Thymus (tissue), 11 donors: ENCODE results near the gene DPYSL4. TPM values are rescaled to one million over a fixed set of nuclear protein-coding genes. Genes with fewer than 3 reads are reported as not detected.
"Not testable (repeated sequence)": the region's sequence is repeated elsewhere in the genome, so short reads cannot be mapped to it uniquely, and the experiment has no call there.

ENCODE experiments used
- DNase-seq, 9 donors: peaks; one replicate each; pipeline ENCODE4 v3.0.0-alpha.2; 2013; ENCODE audit warnings: low spot score in 9 of 9, low read depth in 6 of 9, missing footprints in 1 of 9
- H3K27ac ChIP-seq, 2 donors: one replicate each; pipeline ENCODE4 v1.5.1; 2013; ENCODE audit warnings: control low read depth in 1 of 2, low read depth in 1 of 2, low read length in 1 of 2, mild to moderate bottlenecking in 1 of 2, moderate library complexity in 1 of 2
- H3K27me3 ChIP-seq, 2 donors: one replicate each; pipeline ENCODE4 v1.5.1; 2013; ENCODE audit warnings: low read length in 1 of 2; ENCODE audit not compliant: control insufficient read depth in 2 of 2, insufficient read depth in 1 of 2
- H3K36me3 ChIP-seq, 2 donors: one replicate each; pipeline ENCODE4 v1.5.1; 2013; ENCODE audit warnings: low read length in 1 of 2, mild to moderate bottlenecking in 1 of 2, moderate library complexity in 1 of 2; ENCODE audit not compliant: control insufficient read depth in 2 of 2, insufficient read depth in 2 of 2
- H3K4me1 ChIP-seq, 2 donors: one replicate each; pipeline ENCODE4 v1.5.1; 2013; ENCODE audit warnings: low read length in 2 of 2; ENCODE audit not compliant: control insufficient read depth in 2 of 2, insufficient read depth in 2 of 2
- H3K4me3 ChIP-seq, 2 donors: one replicate each; pipeline ENCODE4 v1.5.1; 2013; ENCODE audit warnings: low read length in 2 of 2, control low read depth in 1 of 2, mild to moderate bottlenecking in 1 of 2
- H3K9me3 ChIP-seq, 2 donors: one replicate each; pipeline ENCODE4 v1.5.1; 2013; ENCODE audit warnings: low read length in 1 of 2, mild to moderate bottlenecking in 1 of 2; ENCODE audit not compliant: control insufficient read depth in 2 of 2, insufficient read depth in 1 of 2
- WGBS: extraction: QIAGEN DNeasy Blood & Tissue Kit; methylation state at CpG from one replicate; pipeline ENCODE4 v1.1.7; 2013; 5-methylcytosine and 5-hydroxymethylcytosine counted together
- polyA plus RNA-seq: library from polyadenylated mRNA; stranded (reverse); fragments of 200-250 nt; gene quantifications from one replicate; pipeline ENCODE4 v1.2.3, GENCODE V29; 2013
- total RNA-seq: library from RNA; stranded (reverse); fragments of 120-200 nt; gene quantifications from one replicate; pipeline ENCODE4 v1.2.4, GENCODE V29; 2013
- donor health status: healthy.

Gene DPYSL4
- total and polyA plus RNA-seq, 2 donors, result 0.28 to 0.89 TPM

DNA sequence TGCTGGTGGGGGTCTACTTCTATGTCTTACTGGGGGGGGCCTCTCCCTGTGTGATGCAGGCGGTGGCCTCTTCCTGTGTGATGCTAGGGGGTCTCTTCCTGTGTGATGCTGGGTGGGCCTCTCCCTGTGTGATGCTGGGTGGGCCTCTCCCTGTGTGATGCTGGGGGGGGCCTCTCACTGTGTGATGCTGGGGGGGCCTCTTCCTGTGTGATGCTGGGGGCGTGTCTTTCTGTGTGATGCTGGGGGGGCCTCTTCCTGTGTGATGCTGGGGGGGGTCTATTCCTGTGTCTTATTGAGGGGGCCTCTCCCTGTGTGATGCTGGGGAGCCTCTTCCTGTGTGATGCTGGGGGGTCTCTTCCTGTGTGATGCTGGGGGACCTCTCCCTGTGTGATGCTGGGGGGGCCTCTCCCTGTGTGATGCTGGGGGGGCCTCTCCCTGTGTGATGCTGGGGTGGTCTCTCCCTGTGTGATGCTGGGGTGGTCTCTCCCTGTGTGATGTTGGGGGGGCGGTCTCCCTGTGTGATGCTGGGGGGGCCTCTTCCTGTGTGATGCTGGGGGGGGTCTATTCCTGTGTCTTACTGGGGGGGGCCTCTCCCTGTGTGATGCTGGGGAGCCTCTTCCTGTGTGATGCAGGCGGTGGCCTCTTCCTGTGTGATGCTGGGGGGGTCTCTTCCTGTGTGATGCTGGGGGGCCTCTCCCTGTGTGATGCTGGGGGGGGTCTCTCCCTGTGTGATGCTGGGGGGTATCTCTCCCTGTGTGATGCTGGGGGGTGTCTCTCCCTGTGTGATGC lies 25.7 kb upstream of the DPYSL4 start:
- not testable (repeated sequence) for DNase-seq, H3K9me3 ChIP-seq, H3K4me3 ChIP-seq, H3K36me3 ChIP-seq, H3K27ac ChIP-seq
- Histone ChIP-seq H3K4me1 (peaks cover 0 to 13% of the 10 kb centered on the region in 2 donors), H3K27me3 (peaks cover 0 to 21% of the 10 kb centered on the region in 2 donors)
- 90% methylated on average over 2 of the region's 4 CpGs for WGBS

GRCh38 chr10:132162021-132162531 lies 24.7 kb upstream of the DPYSL4 start:
- 19% methylated on average over 12 of the region's 12 CpGs for WGBS
- Histone ChIP-seq H3K4me3 (no peak overlapping the region), H3K27ac (no peak overlapping the region), H3K4me1 (peaks cover 0 to 13% of the 10 kb centered on the region in 2 donors), H3K27me3 (peaks cover 0 to 21% of the 10 kb centered on the region in 2 donors), H3K9me3 (no peaks in the 10 kb centered on the region), H3K36me3 (no peaks in the 10 kb centered on the region)
- DNase-seq, result peak in 1 of 9 donors; percentile 23

- no peak overlapping the region for H3K27ac ChIP-seq
- H3K36me3 ChIP-seq, result no peaks in the 10 kb centered on the region
- peaks cover 0 to 21% of the 10 kb centered on the region in 2 donors for H3K27me3 ChIP-seq
- WGBS, result 75% methylated on average over 10 of the region's 10 CpGs
- H3K9me3 ChIP-seq, result no peaks in the 10 kb centered on the region
- no peak for DNase-seq
- no peak overlapping the region for H3K4me3 ChIP-seq
- H3K4me1 ChIP-seq, result peaks cover 0 to 13% of the 10 kb centered on the region in 2 donors
Observed at GRCh38 chr10:132162590-132163277, 24.0 kb upstream of the DPYSL4 start.

GRCh38 chr10:132163278-132163765 lies 23.4 kb upstream of the DPYSL4 start:
- 68% methylated on average over 16 of the region's 16 CpGs for WGBS
- peaks cover 0 to 13% of the 10 kb centered on the region in 2 donors for H3K4me1 ChIP-seq
- no peaks in the 10 kb centered on the region for H3K9me3 ChIP-seq
- DNase-seq, result no peak
- H3K4me3 ChIP-seq, result no peak overlapping the region
- H3K27me3 ChIP-seq, result peaks cover 0 to 21% of the 10 kb centered on the region in 2 donors
- no peak overlapping the region for H3K27ac ChIP-seq
- no peaks in the 10 kb centered on the region for H3K36me3 ChIP-seq

GRCh38 chr10:132163826-132164515 lies 22.8 kb upstream of the DPYSL4 start:
- Histone ChIP-seq H3K36me3 (no peaks in the 10 kb centered on the region), H3K9me3 (no peaks in the 10 kb centered on the region), H3K27ac (no peak overlapping the region), H3K27me3 (peaks cover 0 to 21% of the 10 kb centered on the region in 2 donors), H3K4me1 (peaks cover 0 to 13% of the 10 kb centered on the region in 2 donors), H3K4me3 (no peak overlapping the region)
- no peak for DNase-seq
- 89% methylated on average over 17 of the region's 17 CpGs for WGBS

DNA sequence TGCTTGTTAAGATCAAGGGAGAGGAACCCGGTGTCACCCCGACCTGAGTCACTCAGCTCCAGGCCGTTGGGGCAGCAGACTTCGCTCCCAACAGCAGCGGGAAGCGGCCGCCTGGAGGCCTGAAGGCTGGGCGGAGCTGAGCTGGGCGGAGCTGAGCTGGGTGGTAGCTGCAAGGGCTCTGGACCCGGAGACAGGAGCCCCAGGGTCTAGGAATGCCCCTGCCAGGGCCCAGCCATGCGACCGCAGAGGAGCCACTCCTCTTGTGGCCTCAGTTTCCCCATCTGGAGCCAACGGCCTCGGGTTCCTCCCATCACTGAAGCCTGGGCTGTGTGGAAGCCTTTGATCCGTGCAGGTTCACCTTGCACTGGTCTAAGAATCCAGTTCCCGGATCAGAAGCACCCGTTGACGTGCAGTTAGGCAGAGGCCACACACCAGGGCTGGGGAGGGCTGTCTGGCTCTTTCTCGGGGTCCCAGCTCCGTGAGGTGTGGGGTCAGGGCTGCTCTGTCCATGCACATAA lies 21.9 kb upstream of the DPYSL4 start:
- Histone ChIP-seq H3K36me3 (no peaks in the 10 kb centered on the region), H3K4me1 (peaks cover 0 to 13% of the 10 kb centered on the region in 2 donors), H3K27me3 (peaks cover 0 to 21% of the 10 kb centered on the region in 2 donors), H3K27ac (no peak overlapping the region), H3K9me3 (no peaks in the 10 kb centered on the region), H3K4me3 (no peak overlapping the region)
- DNase-seq, result no peak
- 60% methylated on average over 20 of the region's 20 CpGs for WGBS

DNA sequence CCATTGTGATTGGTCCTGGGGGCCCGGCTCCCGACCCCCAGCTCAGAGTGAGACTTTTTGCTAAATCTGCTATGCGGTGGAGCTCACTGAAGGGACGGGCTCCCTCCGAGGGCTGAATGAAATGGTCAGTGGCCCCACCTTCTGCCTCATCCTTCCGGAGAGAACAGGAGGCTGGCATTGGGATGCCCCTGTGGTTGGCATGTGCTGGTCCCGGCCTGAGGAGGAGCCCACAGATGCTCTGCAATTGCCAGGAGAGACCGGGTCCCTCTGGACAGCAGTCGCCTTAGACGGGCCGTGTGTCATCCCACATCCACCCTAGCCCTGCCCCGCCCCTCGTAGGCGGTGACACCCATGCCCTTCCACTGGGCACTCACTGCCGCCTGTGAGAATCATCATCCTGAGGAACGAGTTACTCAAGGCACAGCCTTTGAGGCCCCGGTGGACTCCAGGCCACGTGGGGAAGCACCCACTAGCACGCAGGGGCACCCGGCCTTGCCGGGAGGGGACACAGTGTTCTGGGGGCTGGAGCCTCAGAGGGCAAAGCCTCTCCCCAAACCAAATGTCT lies 21.2 kb upstream of the DPYSL4 start:
- Histone ChIP-seq H3K4me3 (no peak overlapping the region), H3K27ac (no peak overlapping the region), H3K27me3 (peaks cover 0 to 21% of the 10 kb centered on the region in 2 donors), H3K9me3 (no peaks in the 10 kb centered on the region), H3K4me1 (peaks cover 0 to 13% of the 10 kb centered on the region in 2 donors), H3K36me3 (no peaks in the 10 kb centered on the region)
- no peak for DNase-seq
- WGBS, result 91% methylated on average over 21 of the region's 21 CpGs

DNA sequence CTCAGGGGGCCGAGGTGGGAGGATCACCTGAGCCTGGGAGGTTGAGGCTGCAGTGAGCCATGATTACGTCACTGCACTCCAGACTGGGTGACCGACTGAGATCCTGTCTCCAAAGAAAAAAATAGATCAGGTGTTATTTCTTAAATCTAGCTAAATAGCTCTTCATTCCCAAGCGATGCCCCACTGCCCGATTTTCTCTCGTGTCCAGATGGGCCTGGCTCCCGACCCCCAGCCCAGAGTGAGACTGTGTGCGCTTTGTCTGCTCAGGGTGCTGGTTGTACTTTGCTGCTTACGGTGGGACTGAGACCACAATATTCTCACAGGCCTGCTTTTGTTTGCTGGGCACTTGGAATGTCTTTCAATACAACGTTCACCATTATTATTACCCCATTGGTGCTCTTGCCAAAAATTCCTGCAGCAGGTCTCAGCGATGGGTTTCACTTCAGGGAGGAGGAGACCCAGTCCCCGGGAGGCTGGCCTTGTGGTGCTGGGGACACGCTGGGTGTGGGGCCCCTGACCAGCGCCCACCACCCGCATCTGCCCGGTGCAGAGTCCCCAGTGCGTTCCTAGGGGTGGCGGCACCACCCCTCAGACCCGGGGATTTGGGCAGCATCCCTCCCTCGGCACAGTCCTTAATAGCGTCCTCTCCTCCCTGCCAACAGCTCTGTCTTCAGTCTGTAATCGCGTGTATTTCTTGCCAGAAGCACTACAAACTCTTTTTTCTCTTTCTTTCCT lies 20.4 kb upstream of the DPYSL4 start:
- peaks cover 0 to 13% of the 10 kb centered on the region in 2 donors for H3K4me1 ChIP-seq
- 93% methylated on average over 23 of the region's 23 CpGs for WGBS
- no peak overlapping the region for H3K27ac ChIP-seq
- H3K36me3 ChIP-seq, result no peaks in the 10 kb centered on the region
- DNase-seq, result no peak
- H3K9me3 ChIP-seq, result no peaks in the 10 kb centered on the region
- no peak overlapping the region for H3K4me3 ChIP-seq
- H3K27me3 ChIP-seq, result peaks cover 0 to 21% of the 10 kb centered on the region in 2 donors
